HepG2 (cell line): Measurements from ENCODE around the gene RASSF6. TPM values are rescaled to one million over a fixed set of nuclear protein-coding genes. Genes with fewer than 3 reads are reported as not detected.

Source experiments
- ATAC-seq: fragments of 200-7000 bp; cut with Tn5 transposase; 3 replicates; pipeline ENCODE4 v1.9.1; 2020; ENCODE audit warnings: mild to moderate bottlenecking, moderate library complexity
- BruUV-seq: library from RNA; stranded (reverse); fragments of 400-500 nt; replicated peaks from 2 replicates; lab custom pipeline; 2021; lab: Mats Ljungman, UMichigan
- CTCF ChIA-PET: fragments of 300-600 bp; formaldehyde crosslinking; extraction: SDS; loops from one replicate; lab custom pipeline; 2021; ENCODE audit warnings: low total read pairs, inconsistent platforms, low intra/inter-chr PET ratio; lab: Yijun Ruan, JAX
- POLR2A ChIA-PET: fragments of 350-600 bp; sonication (Branson Sonifier 250); formaldehyde crosslinking; loops from one replicate; lab custom pipeline; 2020; ENCODE audit warnings: antibody characterized with exemption, inconsistent platforms; lab: Yijun Ruan, JAX
- DNase-seq: peaks from one replicate; pipeline ENCODE4 v3.0.0-alpha.2; 2015; ENCODE audit warnings: low spot score
- FAIRE-seq: peaks from 3 replicates; lab custom pipeline; 2011; peaks lifted over from hg19 to GRCh38; lab: Jason Lieb, UNC
- H2AFZ ChIP-seq: one replicate; pipeline ENCODE4 v1.6.1; 2011; ENCODE audit warnings: low read length, inconsistent platforms
- H3K27ac ChIP-seq: fragments of 300-600 bp; 3 replicates; pipeline ENCODE4 v1.8.0; 2011; ENCODE audit warnings: mixed run types, mild to moderate bottlenecking, mixed read lengths, low read length, inconsistent platforms; ENCODE audit not compliant: insufficient read depth; ENCODE audit errors: extremely low read length
- H3K27me3 ChIP-seq, 2 experiments: fragments of 200-600 bp in 1 of 2; 2 replicates in 1 of 2; 3 replicates in 1 of 2; pipeline versions ENCODE4 v1.6.0 to v1.8.0; 2011; ENCODE audit warnings: low read length in 2 of 2, mild to moderate bottlenecking in 2 of 2, moderate library complexity in 2 of 2, inconsistent platforms in 1 of 2; ENCODE audit not compliant: insufficient read depth in 2 of 2, control insufficient read depth in 1 of 2
- H3K36me3 ChIP-seq, 2 experiments: fragments of 200-600 bp in 1 of 2; replicated peaks in 1 of 2; 2 replicates in 1 of 2; 3 replicates in 1 of 2; pipeline versions ENCODE4 v1.5.1 to v1.8.0; 2011; ENCODE audit warnings: low read length in 2 of 2, inconsistent platforms in 1 of 2; ENCODE audit not compliant: insufficient read depth in 2 of 2, control insufficient read depth in 1 of 2
- H3K4me1 ChIP-seq: 2 replicates; pipeline ENCODE4 v1.5.1; 2012; ENCODE audit warnings: low read length, inconsistent platforms; ENCODE audit not compliant: insufficient read depth
- H3K4me2 ChIP-seq: 2 replicates; pipeline ENCODE4 v1.6.0; 2011; ENCODE audit warnings: low read depth, low read length, inconsistent platforms
- H3K4me3 ChIP-seq, 3 experiments: fragments of 200-600 bp in 1 of 3; sonication (generic), shearing (Covaris generic) in 1 of 3; replicated peaks in 1 of 3; 2 replicates each; pipeline ENCODE4 v1.5.1; 2011 to 2016; ENCODE audit warnings: low read length in 3 of 3, inconsistent platforms in 2 of 3, low read depth in 2 of 3, mild to moderate bottlenecking in 2 of 3, control low read depth in 1 of 3, mixed read lengths in 1 of 3; ENCODE audit not compliant: insufficient read depth in 1 of 3
- H3K79me2 ChIP-seq: one replicate; pipeline ENCODE4 v1.6.1; 2011; ENCODE audit warnings: low read length, inconsistent platforms; ENCODE audit not compliant: insufficient read depth
- H3K9ac ChIP-seq: 2 replicates; pipeline ENCODE4 v1.6.0; 2011; ENCODE audit warnings: mild to moderate bottlenecking, low read depth, low read length, inconsistent platforms; ENCODE audit not compliant: insufficient read depth
- H3K9me3 ChIP-seq: 2 replicates; pipeline ENCODE4 v1.5.1; 2012; ENCODE audit warnings: mild to moderate bottlenecking, low read length
- H4K20me1 ChIP-seq: 2 replicates; pipeline ENCODE4 v1.6.0; 2011; ENCODE audit warnings: inconsistent platforms, mild to moderate bottlenecking, low read length, moderate library complexity; ENCODE audit not compliant: insufficient read depth
- CREB1 ChIP-seq, 2 experiments: fragments of 450-650 bp in 1 of 2; IDR thresholded peaks; 2 replicates each; pipeline ENCODE4 v1.6.1; 2016 to 2017; ENCODE audit warnings: control low read depth in 1 of 2, mild to moderate bottlenecking in 1 of 2, missing compliant biosample characterization in 1 of 2, missing genetic modification characterization in 1 of 2
- SRSF9 ChIP-seq: fragments of 200-400 bp; formaldehyde crosslinking; IDR thresholded peaks from 2 replicates; pipeline ENCODE4 v1.6.1; 2018; ENCODE audit warnings: borderline replicate concordance, mild to moderate bottlenecking, low read depth, low read length; ENCODE audit not compliant: insufficient read depth, poor library complexity, severe bottlenecking
- TEAD2 ChIP-seq: sonication (generic); formaldehyde crosslinking; IDR thresholded peaks from 2 replicates; pipeline ENCODE4 v1.9.0; 2021; ENCODE audit warnings: missing genetic modification reagents
- WGBS: methylation state at CpG from one replicate; pipeline ENCODE4 v1.1.6; 2017; ENCODE audit warnings: low lambda C conversion rate; 5-methylcytosine and 5-hydroxymethylcytosine counted together
- in situ Hi-C: cut with HindIII; loops from 2 replicates; pipeline ENCODE4 v1.10.0; 2017; ENCODE audit warnings: low pct_unique_long_range_greater_than_20kb; ENCODE audit not compliant: extremely low pct_ligation_motif_present
- intact Hi-C: fragments of 100-400 bp; cut with micrococcal nuclease; formaldehyde crosslinking; loops from one replicate; pipeline ENCODE4 v1.10.0; 2022; ENCODE audit not compliant: unreplicated experiment
- polyA plus RNA-seq, 8 experiments: library from polyadenylated mRNA; depleted of rRNA in 3 of 8; stranded (reverse) in 7 of 8; unstranded in 1 of 8; fragments of >200 nt; fragmentation: Illumina TruSeq in 4 of 8; extraction: Trizol in 4 of 8; gene quantifications; 2 replicates each; pipeline versions ENCODE4 v1.2.1 to v1.2.3, GENCODE V29; 2011 to 2016; ENCODE audit warnings: low read depth in 4 of 8, missing spikeins in 1 of 8, mixed read lengths in 1 of 8; ENCODE audit not compliant: insufficient read depth in 1 of 8
- total RNA-seq, 5 experiments: library from RNA; depleted of rRNA; stranded (reverse); fragments of >200 nt; fragmentation: Illumina TruSeq; extraction: Trizol; gene quantifications; 2 replicates each; pipeline ENCODE4 v1.2.3, GENCODE V29; 2016; ENCODE audit warnings: low read depth in 1 of 5
- TF ChIP-seq, protein P1 (sequence below), 2 experiments: sonication (generic) in 1 of 2; formaldehyde crosslinking in 1 of 2; IDR thresholded peaks; 2 replicates each; pipeline versions ENCODE4 v1.5.1 to v1.6.1; 2011 to 2020; ENCODE audit warnings: borderline replicate concordance in 1 of 2, low read depth in 1 of 2, low read length in 1 of 2, mild to moderate bottlenecking in 1 of 2, missing genetic modification reagents in 1 of 2, moderate library complexity in 1 of 2
- TF ChIP-seq, protein P2 (sequence below): sonication (generic); formaldehyde crosslinking; IDR thresholded peaks from 2 replicates; pipeline ENCODE4 v1.4.0; 2020; ENCODE audit warnings: missing genetic modification reagents
- TF ChIP-seq, protein P3 (sequence below): sonication (generic); formaldehyde crosslinking; IDR thresholded peaks from 2 replicates; pipeline ENCODE4 v1.5.0; 2020; ENCODE audit warnings: mild to moderate bottlenecking, low read depth, missing genetic modification reagents, borderline replicate concordance
- TF ChIP-seq, protein P4 (sequence below): sonication (generic); formaldehyde crosslinking; IDR thresholded peaks from 2 replicates; pipeline ENCODE4 v1.8.1; 2023; ENCODE audit warnings: missing genetic modification reagents, mild to moderate bottlenecking, borderline replicate concordance

Gene RASSF6
- total and polyA plus RNA-seq, 2 of the 13 experiments (the other 11 are each of a cell fraction or from before 2014, with no cell fraction given): 0.03 to 0.11 TPM

DNA sequence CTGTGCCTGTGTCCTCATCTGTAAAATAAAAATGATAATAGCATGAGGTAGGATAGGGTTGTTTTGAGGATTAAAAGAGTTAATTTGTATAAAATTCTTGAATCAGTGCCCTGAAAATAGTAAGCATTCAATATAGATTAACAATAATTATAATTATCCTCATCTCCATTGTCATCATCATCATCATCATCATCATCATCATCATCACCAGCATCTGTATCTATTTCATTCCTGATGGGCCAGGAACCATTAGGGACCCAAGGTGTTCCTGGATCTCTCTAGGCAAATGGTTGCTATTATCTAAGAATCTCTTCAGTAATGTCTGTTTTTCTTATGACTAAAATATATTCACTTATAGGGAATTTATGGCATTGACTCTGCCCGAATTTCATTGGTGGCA lies 31.6 kb downstream of the RASSF6 start:
- ChIA-PET CTCF (no interaction called here), POLR2A (no interaction called here)
- H3K4me3 ChIP-seq: no peak overlapping the region
- peaks cover 12% of the 10 kb centered on the region for H3K4me1 ChIP-seq
- WGBS: 63% methylated on average over 1 of the region's 1 CpG
- no TSS peak for BruUV-seq
- no peak overlapping the region for H3K9ac ChIP-seq
- H3K27me3 ChIP-seq: no peaks in the 10 kb centered on the region
- in situ Hi-C loops: loop anchor here (25.0 kb wide), 1 partner anchor 251 kb away; no protein-coding TSS in a partner anchor
- H2AFZ ChIP-seq: no peak overlapping the region
- H3K9me3 ChIP-seq: no peaks in the 10 kb centered on the region
- H3K79me2 ChIP-seq: no peaks in the 10 kb centered on the region
- H3K27ac ChIP-seq: no peak overlapping the region
- TF ChIP-seq, protein P1, sequence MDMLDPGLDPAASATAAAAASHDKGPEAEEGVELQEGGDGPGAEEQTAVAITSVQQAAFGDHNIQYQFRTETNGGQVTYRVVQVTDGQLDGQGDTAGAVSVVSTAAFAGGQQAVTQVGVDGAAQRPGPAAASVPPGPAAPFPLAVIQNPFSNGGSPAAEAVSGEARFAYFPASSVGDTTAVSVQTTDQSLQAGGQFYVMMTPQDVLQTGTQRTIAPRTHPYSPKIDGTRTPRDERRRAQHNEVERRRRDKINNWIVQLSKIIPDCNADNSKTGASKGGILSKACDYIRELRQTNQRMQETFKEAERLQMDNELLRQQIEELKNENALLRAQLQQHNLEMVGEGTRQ (IDR thresholded peaks at IDR 0.05; ENCODE audit: low read depth, low read length): no peak
- TF ChIP-seq, protein P1 (CRISPR knock-in tag; IDR thresholded peaks at IDR 0.05; ENCODE audit: borderline replicate concordance): no peak
- no peak for TF ChIP-seq SRSF9
- TF ChIP-seq, protein P2, sequence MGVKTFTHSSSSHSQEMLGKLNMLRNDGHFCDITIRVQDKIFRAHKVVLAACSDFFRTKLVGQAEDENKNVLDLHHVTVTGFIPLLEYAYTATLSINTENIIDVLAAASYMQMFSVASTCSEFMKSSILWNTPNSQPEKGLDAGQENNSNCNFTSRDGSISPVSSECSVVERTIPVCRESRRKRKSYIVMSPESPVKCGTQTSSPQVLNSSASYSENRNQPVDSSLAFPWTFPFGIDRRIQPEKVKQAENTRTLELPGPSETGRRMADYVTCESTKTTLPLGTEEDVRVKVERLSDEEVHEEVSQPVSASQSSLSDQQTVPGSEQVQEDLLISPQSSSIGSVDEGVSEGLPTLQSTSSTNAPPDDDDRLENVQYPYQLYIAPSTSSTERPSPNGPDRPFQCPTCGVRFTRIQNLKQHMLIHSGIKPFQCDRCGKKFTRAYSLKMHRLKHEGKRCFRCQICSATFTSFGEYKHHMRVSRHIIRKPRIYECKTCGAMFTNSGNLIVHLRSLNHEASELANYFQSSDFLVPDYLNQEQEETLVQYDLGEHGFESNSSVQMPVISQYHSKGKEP: no peak
- TF ChIP-seq TEAD2: no peak
- TF ChIP-seq, protein P3, sequence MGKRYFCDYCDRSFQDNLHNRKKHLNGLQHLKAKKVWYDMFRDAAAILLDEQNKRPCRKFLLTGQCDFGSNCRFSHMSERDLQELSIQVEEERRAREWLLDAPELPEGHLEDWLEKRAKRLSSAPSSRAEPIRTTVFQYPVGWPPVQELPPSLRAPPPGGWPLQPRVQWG (CRISPR knock-in tag): no peak
- peak; percentile 76 for TF ChIP-seq CREB1 (IDR thresholded peaks at IDR 0.05)
- TF ChIP-seq CREB1 (CRISPR knock-in tag; IDR thresholded peaks at IDR 0.05): no peak
- TF ChIP-seq, protein P4, sequence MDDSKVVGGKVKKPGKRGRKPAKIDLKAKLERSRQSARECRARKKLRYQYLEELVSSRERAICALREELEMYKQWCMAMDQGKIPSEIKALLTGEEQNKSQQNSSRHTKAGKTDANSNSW: no peak
- H4K20me1 ChIP-seq: no peaks in the 10 kb centered on the region
- ATAC-seq: no peak
- intact Hi-C loops: no loop called here
- DNase-seq: no peak
- no peak for FAIRE-seq
- H3K4me2 ChIP-seq: no peak overlapping the region
- no peaks in the 10 kb centered on the region for H3K36me3 ChIP-seq
